H9 (cell line): ENCODE results near the gene C1QTNF1. TPM values are rescaled to one million over a fixed set of nuclear protein-coding genes. Genes with fewer than 3 reads are reported as not detected.

ENCODE experiments used
- DNase-seq: peaks from one replicate; pipeline ENCODE4 v3.0.0-alpha.2; 2017
- H2AFZ ChIP-seq: one replicate; pipeline ENCODE4 v1.6.1; 2013; ENCODE audit warnings: mild to moderate bottlenecking, low read length, control low read depth, moderate library complexity
- H2AK5ac ChIP-seq: 2 replicates; pipeline ENCODE4 v1.6.1; 2013; ENCODE audit warnings: low read length, control low read depth, mixed read lengths; ENCODE audit not compliant: insufficient read length
- H2BK120ac ChIP-seq: one replicate; pipeline ENCODE4 v1.6.1; 2013; ENCODE audit warnings: low read depth, mild to moderate bottlenecking, low read length, control low read depth, inconsistent platforms; ENCODE audit not compliant: poor library complexity, severe bottlenecking
- H2BK12ac ChIP-seq: 2 replicates; pipeline ENCODE4 v1.6.1; 2013; ENCODE audit warnings: low read length, control low read depth, mixed read lengths, low read depth; ENCODE audit not compliant: insufficient read length
- H2BK15ac ChIP-seq: 2 replicates; pipeline ENCODE4 v1.6.1; 2013; ENCODE audit warnings: low read depth, low read length, control low read depth
- H2BK20ac ChIP-seq: one replicate; pipeline ENCODE4 v1.6.1; 2013; ENCODE audit warnings: low read depth, mild to moderate bottlenecking, low read length, control low read depth, inconsistent platforms; ENCODE audit not compliant: poor library complexity, severe bottlenecking
- H2BK5ac ChIP-seq: 2 replicates; pipeline ENCODE4 v1.6.1; 2013; ENCODE audit warnings: low read length, control low read depth, mixed read lengths; ENCODE audit not compliant: insufficient read length
- H3K14ac ChIP-seq: 2 replicates; pipeline ENCODE4 v1.6.1; 2013; ENCODE audit warnings: low read length, control low read depth; ENCODE audit not compliant: insufficient read depth
- H3K18ac ChIP-seq: 2 replicates; pipeline ENCODE4 v1.6.1; 2013; ENCODE audit warnings: low read depth, mild to moderate bottlenecking, mixed read lengths, low read length, control low read depth; ENCODE audit not compliant: insufficient read length
- H3K23ac ChIP-seq: 2 replicates; pipeline ENCODE4 v1.6.1; 2013; ENCODE audit warnings: low read length, control low read depth, mixed read lengths, low read depth; ENCODE audit not compliant: insufficient read length
- H3K23me2 ChIP-seq: 2 replicates; pipeline ENCODE4 v1.6.1; 2013; ENCODE audit warnings: low read depth, mild to moderate bottlenecking, mixed read lengths, low read length, control low read depth; ENCODE audit not compliant: insufficient read length, poor library complexity, severe bottlenecking
- H3K27ac ChIP-seq: 2 replicates; pipeline ENCODE4 v1.5.1; 2013; ENCODE audit warnings: low read length, control low read depth, mixed read lengths, low read depth; ENCODE audit not compliant: insufficient read length
- H3K27me3 ChIP-seq: 2 replicates; pipeline ENCODE4 v1.6.1; 2013; ENCODE audit warnings: low read length, control low read depth, inconsistent platforms; ENCODE audit not compliant: insufficient read depth
- H3K4ac ChIP-seq: 2 replicates; pipeline ENCODE4 v1.6.1; 2013; ENCODE audit warnings: low read depth, mild to moderate bottlenecking, control low read depth, inconsistent platforms, low read length, moderate library complexity
- H3K4me1 ChIP-seq: 2 replicates; pipeline ENCODE4 v1.6.1; 2013; ENCODE audit warnings: low read length, control low read depth, inconsistent platforms; ENCODE audit not compliant: insufficient read depth
- H3K4me2 ChIP-seq: 2 replicates; pipeline ENCODE4 v1.6.1; 2013; ENCODE audit warnings: low read length, control low read depth, mixed read lengths; ENCODE audit not compliant: insufficient read length, insufficient read depth
- H3K56ac ChIP-seq: 2 replicates; pipeline ENCODE4 v1.6.1; 2013; ENCODE audit warnings: low read depth, mild to moderate bottlenecking, mixed read lengths, low read length, control low read depth; ENCODE audit not compliant: insufficient read length
- H3K79me1 ChIP-seq: 2 replicates; pipeline ENCODE4 v1.6.1; 2013; ENCODE audit warnings: low read depth, mild to moderate bottlenecking, moderate library complexity, low read length, control low read depth, inconsistent platforms; ENCODE audit not compliant: insufficient read depth, poor library complexity, severe bottlenecking
- H3K79me2 ChIP-seq: 2 replicates; pipeline ENCODE4 v1.6.1; 2013; ENCODE audit warnings: low read length, control low read depth, inconsistent platforms; ENCODE audit not compliant: insufficient read depth
- H3K9ac ChIP-seq: 2 replicates; pipeline ENCODE4 v1.6.1; 2013; ENCODE audit warnings: low read length, control low read depth, mixed read lengths; ENCODE audit not compliant: insufficient read length; ENCODE audit errors: extremely low read depth
- H3K9me3 ChIP-seq: one replicate; pipeline ENCODE4 v1.6.1; 2013; ENCODE audit warnings: low read depth, low read length, inconsistent platforms; ENCODE audit not compliant: control insufficient read depth
- H3T11ph ChIP-seq: one replicate; pipeline ENCODE4 v1.6.1; 2013; ENCODE audit warnings: mild to moderate bottlenecking, low read length, control low read depth, inconsistent platforms
- H4K20me1 ChIP-seq: one replicate; pipeline ENCODE4 v1.6.1; 2013; ENCODE audit not compliant: control insufficient read depth, insufficient read length, insufficient read depth
- H4K5ac ChIP-seq: 2 replicates; pipeline ENCODE4 v1.6.1; 2013; ENCODE audit warnings: low read depth, mild to moderate bottlenecking, mixed read lengths, low read length, control low read depth; ENCODE audit not compliant: insufficient read length
- H4K8ac ChIP-seq: replicated peaks from 2 replicates; pipeline ENCODE4 v1.6.1; 2013; ENCODE audit warnings: low read length, control low read depth, mixed read lengths, low read depth; ENCODE audit not compliant: insufficient read length
- H4K91ac ChIP-seq: 2 replicates; pipeline ENCODE4 v1.6.1; 2013; ENCODE audit warnings: low read depth, mild to moderate bottlenecking, moderate library complexity, mixed read lengths, low read length, control low read depth; ENCODE audit not compliant: insufficient read length
- H3K27ac Mint-ChIP-seq, 3 experiments: 2 replicates in 2 of 3; 3 replicates in 1 of 3; pipeline ENCODE4 v1.8.0; 2020 to 2021; ENCODE audit warnings: mixed read lengths in 3 of 3, mild to moderate bottlenecking in 1 of 3, moderate library complexity in 1 of 3
- H3K27me3 Mint-ChIP-seq: 2 replicates; pipeline ENCODE4 v1.8.0; 2021; ENCODE audit warnings: low read depth, mild to moderate bottlenecking, moderate library complexity, mixed read lengths
- H3K36me3 Mint-ChIP-seq, 3 experiments: 2 replicates in 2 of 3; 3 replicates in 1 of 3; pipeline ENCODE4 v1.8.0; 2020 to 2021; ENCODE audit warnings: low read depth in 3 of 3, mixed read lengths in 3 of 3; ENCODE audit not compliant: insufficient read depth in 1 of 3
- H3K4me1 Mint-ChIP-seq, 2 experiments: 2 replicates each; pipeline ENCODE4 v1.8.0; 2020; ENCODE audit warnings: mixed read lengths in 2 of 2
- H3K4me3 Mint-ChIP-seq, 2 experiments: 2 replicates in 1 of 2; 3 replicates in 1 of 2; pipeline ENCODE4 v1.8.0; 2020 to 2021; ENCODE audit warnings: mild to moderate bottlenecking in 2 of 2, mixed read lengths in 2 of 2, moderate library complexity in 1 of 2
- H3K9me3 Mint-ChIP-seq, 2 experiments: 2 replicates in 1 of 2; 3 replicates in 1 of 2; pipeline ENCODE4 v1.8.0; 2020; ENCODE audit warnings: mild to moderate bottlenecking in 2 of 2, mixed read lengths in 2 of 2, moderate library complexity in 1 of 2
- CTCF ChIP-seq: fragments of 200-600 bp; sonication (generic); conservative IDR thresholded peaks from 3 replicates; pipeline ENCODE4 v1.8.0; 2021; ENCODE audit warnings: antibody characterized with exemption, mild to moderate bottlenecking
- WGBS: extraction: QIAGEN DNeasy Blood & Tissue Kit; methylation state at CpG from one replicate; pipeline ENCODE4 v1.1.7; 2013; ENCODE audit warnings: missing lambda C conversion rate, low lambda C conversion rate, mixed read lengths; ENCODE audit not compliant: insufficient read length; ENCODE audit errors: extremely low coverage; 5-methylcytosine and 5-hydroxymethylcytosine counted together
- total RNA-seq: library from RNA; stranded (reverse); gene quantifications from 2 replicates; pipeline ENCODE4 v1.2.1, GENCODE V29; 2021

C1QTNF1 gene
- total RNA-seq, 1 experiment from 2014 or later, result 0.96 TPM

- no peak for DNase-seq
- Mint-ChIP-seq H3K36me3 (no peaks in the 10 kb centered on the region; a peak in 1 of 7 replicates), H3K27ac (no peak overlapping the region), H3K9me3 (peaks cover 4 to 11% of the 10 kb centered on the region in 2 experiments; a peak in 4 of 5 replicates), H3K27me3 (peaks cover 73% of the 10 kb centered on the region), H3K4me3 (no peak overlapping the region), H3K4me1 (peaks cover 0 to 14% of the 10 kb centered on the region in 2 experiments; a peak in 2 of 4 replicates)
- H3K4ac ChIP-seq, result no peak overlapping the region
- H3K79me2 ChIP-seq, result no peaks in the 10 kb centered on the region
- no peak overlapping the region for H2BK15ac ChIP-seq
- no peaks in the 10 kb centered on the region for H3K9me3 ChIP-seq
- H3K23me2 ChIP-seq, result no peaks in the 10 kb centered on the region
- H3K27ac ChIP-seq, result no peak overlapping the region
- no peak overlapping the region for H2AFZ ChIP-seq
- no peak overlapping the region for H3K18ac ChIP-seq
- no peak overlapping the region for H2BK5ac ChIP-seq
- no peaks in the 10 kb centered on the region for H3K79me1 ChIP-seq
- no peak overlapping the region for H4K91ac ChIP-seq
- no peak overlapping the region for H2BK120ac ChIP-seq
- H4K8ac ChIP-seq, result no peak overlapping the region
- H2BK20ac ChIP-seq, result no peak overlapping the region
- H4K20me1 ChIP-seq, result peaks cover 2% of the 10 kb centered on the region
- H3K56ac ChIP-seq, result no peak overlapping the region
- H3K27me3 ChIP-seq, result no peaks in the 10 kb centered on the region
- no peaks in the 10 kb centered on the region for H3K4me1 ChIP-seq
- H2BK12ac ChIP-seq, result no peak overlapping the region
- H2AK5ac ChIP-seq, result no peak overlapping the region
- H3K4me2 ChIP-seq, result no peak overlapping the region
- H4K5ac ChIP-seq, result no peak overlapping the region
- no peak overlapping the region for H3K9ac ChIP-seq
- H3T11ph ChIP-seq, result no peak overlapping the region
- WGBS, result no CpG with 5 or more reads among the region's 12 CpGs
- no peak overlapping the region for H3K14ac ChIP-seq
- TF ChIP-seq CTCF, result no peak
- H3K23ac ChIP-seq, result no peak overlapping the region
These were observed 20.0 kb downstream of the C1QTNF1 start for GRCh38 chr17:79043931-79044320.
